T-helper 2 cell (primary cell): ENCODE results near the gene PEMT.
"Not testable (repeated sequence)": the region's sequence is repeated elsewhere in the genome, so short reads cannot be mapped to it uniquely, and the experiment has no call there.

Source experiments
- DNase-seq, 5 experiments: peaks; one replicate each; pipeline versions ENCODE4 v3.0.0 to v3.0.0-alpha.2; 2012 to 2022

PEMT gene

GRCh38 chr17:17500999-17501605 lies 90.4 kb downstream of the PEMT start:
- DNase-seq = no peak

- DNase-seq = no peak
These were observed 91.9 kb downstream of the PEMT start for GRCh38 chr17:17499402-17500145.

- DNase-seq = no peak
These were observed 92.8 kb downstream of the PEMT start for GRCh38 chr17:17498606-17499301.

GRCh38 chr17:17497845-17498520 lies 93.5 kb downstream of the PEMT start:
- DNase-seq = no peak

- DNase-seq = no peak
These were observed 94.3 kb downstream of the PEMT start for GRCh38 chr17:17497065-17497844.

GRCh38 chr17:17496189-17497064 lies 95.1 kb downstream of the PEMT start, which contains the start of gene RASD1:
RASD1 (minus strand) TSS chr17:17496395; CDS start chr17:17496181, 214 bp downstream.
- DNase-seq = peak; percentile 61 to 82 (median 70)

- DNase-seq = peak in 1 of 5 experiments; percentile 39
These were observed 95.8 kb downstream of the PEMT start for GRCh38 chr17:17495536-17496188.

GRCh38 chr17:17494870-17495535 lies 96.5 kb downstream of the PEMT start:
- DNase-seq = peak in 1 of 5 experiments; percentile 39

GRCh38 chr17:17494499-17494869 lies 97.0 kb downstream of the PEMT start:
- DNase-seq = no peak

- DNase-seq = no peak
These were observed 97.5 kb downstream of the PEMT start for GRCh38 chr17:17493986-17494466.

- DNase-seq = no peak
These were observed 98.1 kb downstream of the PEMT start for GRCh38 chr17:17493249-17493985.

- no peak for DNase-seq
These were observed 98.9 kb downstream of the PEMT start for GRCh38 chr17:17492571-17492970.

GRCh38 chr17:17492085-17492484 lies 99.4 kb downstream of the PEMT start:
- no peak for DNase-seq

GRCh38 chr17:17491546-17491988 lies 99.9 kb downstream of the PEMT start:
- DNase-seq = no peak

GRCh38 chr17:17491031-17491471 lies 100.5 kb downstream of the PEMT start:
- DNase-seq = no peak

GRCh38 chr17:17487998-17488397 lies 103.5 kb downstream of the PEMT start:
- no peak for DNase-seq

GRCh38 chr17:17486416-17486815 lies 105.1 kb downstream of the PEMT start:
- DNase-seq = not testable (repeated sequence)

GRCh38 chr17:17485420-17485819 lies 106.1 kb downstream of the PEMT start:
- no peak for DNase-seq

GRCh38 chr17:17484451-17484899 lies 107.0 kb downstream of the PEMT start:
- DNase-seq = peak in 2 of 5 experiments; percentile 20 to 55
